Spleen (tissue), 11 donors: Measurements from ENCODE around the gene MSH3. TPM values are rescaled to one million over a fixed set of nuclear protein-coding genes. Genes with fewer than 3 reads are reported as not detected.

Source experiments
- DNase-seq: peaks from one replicate; pipeline ENCODE4 v3.0.0-alpha.2; 2020
- H3K27ac ChIP-seq, 8 donors: fragments of 200-600 bp; sonication (generic) in 7 of 8; 1 replicate in 4 of 8; 2 replicates in 4 of 8; pipeline versions ENCODE4 v1.5.0 to v1.8.0; 2016 to 2021; ENCODE audit warnings: inconsistent platforms in 4 of 8, mild to moderate bottlenecking in 4 of 8, moderate library complexity in 1 of 8
- H3K27me3 ChIP-seq, 7 donors: fragments of 200-600 bp; sonication (generic) in 6 of 7; replicated peaks in 1 of 7; 1 replicate in 4 of 7; 2 replicates in 3 of 7; pipeline versions ENCODE4 v1.5.0 to v1.8.0; 2016 to 2021; ENCODE audit warnings: inconsistent platforms in 3 of 7, mild to moderate bottlenecking in 1 of 7
- H3K36me3 ChIP-seq, 6 donors: fragments of 200-600 bp; sonication (generic) in 5 of 6; 1 replicate in 4 of 6; 2 replicates in 2 of 6; pipeline versions ENCODE4 v1.5.0 to v1.8.0; 2016 to 2021; ENCODE audit warnings: inconsistent platforms in 2 of 6
- H3K4me1 ChIP-seq, 6 donors: fragments of 200-600 bp; sonication (generic) in 5 of 6; 1 replicate in 3 of 6; 2 replicates in 3 of 6; pipeline versions ENCODE4 v1.5.0 to v1.8.0; 2016 to 2021; ENCODE audit warnings: inconsistent platforms in 3 of 6
- H3K4me3 ChIP-seq, 8 donors: fragments of 200-600 bp; sonication (generic) in 7 of 8; 1 replicate in 4 of 8; 2 replicates in 4 of 8; pipeline versions ENCODE4 v1.5.0 to v1.8.0; 2016 to 2021; ENCODE audit warnings: inconsistent platforms in 4 of 8, mild to moderate bottlenecking in 4 of 8, moderate library complexity in 2 of 8
- H3K9me3 ChIP-seq, 8 donors: fragments of 200-600 bp; sonication (generic) in 7 of 8; 1 replicate in 4 of 8; 2 replicates in 4 of 8; pipeline versions ENCODE4 v1.5.0 to v1.8.0; 2016 to 2021; ENCODE audit warnings: inconsistent platforms in 4 of 8
- CTCF ChIP-seq, 11 experiments: fragments of 200-600 bp in 7 of 11; fragments of 450-650 bp in 4 of 11; sonication (generic) in 4 of 11; IDR thresholded peaks in 8 of 11; conservative IDR thresholded peaks in 3 of 11; 1 replicate in 7 of 11; 2 replicates in 4 of 11; pipeline versions ENCODE4 v1.4.0 to v1.8.0; 2016 to 2021; ENCODE audit warnings: antibody characterized with exemption in 11 of 11, inconsistent platforms in 4 of 11, mild to moderate bottlenecking in 1 of 11
- POLR2A ChIP-seq, 3 donors: fragments of 450-650 bp; IDR thresholded peaks; one replicate each; pipeline ENCODE4 v1.5.1; 2017; ENCODE audit warnings: antibody characterized with exemption in 3 of 3, mild to moderate bottlenecking in 1 of 3
- POLR2AphosphoS5 ChIP-seq, 3 donors: sonication (generic); formaldehyde crosslinking; IDR thresholded peaks; one replicate each; pipeline ENCODE4 v1.5.1; 2017; ENCODE audit warnings: antibody characterized with exemption in 3 of 3
- WGBS, 5 donors: extraction: QIAGEN DNeasy Blood & Tissue Kit in 3 of 5; methylation state at CpG; one replicate each; pipeline versions ENCODE4 v1.1.5 to v1.1.7; 2013 to 2018; 5-methylcytosine and 5-hydroxymethylcytosine counted together
- intact Hi-C: fragments of 100-400 bp; cut with DNase I; formaldehyde crosslinking; loops from one replicate; pipeline ENCODE4 v1.15.0; 2023; ENCODE audit warnings: low total_unique reads
- polyA plus RNA-seq, 3 donors: library from polyadenylated mRNA; stranded (reverse); fragments of 200-250 nt; gene quantifications; one replicate each; pipeline ENCODE4 v1.2.1, GENCODE V29; 2013
- total RNA-seq, 7 donors: library from RNA; depleted of rRNA in 3 of 7; stranded (reverse); fragments of >200 nt in 3 of 7; fragmentation: NEBNext Ultra II Directional in 4 of 7; extraction: Animal tissue kit (Norgen Biotek cat#: 25700) in 4 of 7; gene quantifications; one replicate each; pipeline versions ENCODE4 v1.1.0 to v1.2.1, GENCODE V29; 2016 to 2021
- donor health status: healthy with polysubstance abuse.
- donor health status: DM: no; HTN: no; CAD: no; lungs with moderate emphysema.
- donor health status: DM: no; HTN: no; CAD: no.
- donor health status: Bipolar disorder and iron deficiency.
- donor health status: healthy.
- donor health status: DM: no; HTN: no; CAD: no.
- donor health status: DM: yes; HTN: yes; CAD: no.

Gene MSH3
- total and polyA plus RNA-seq, 10 donors: 2.3 to 17.0 (median 14.6) TPM

- Histone ChIP-seq H3K27me3 (no peaks in the 10 kb centered on the region), H3K4me1 (peaks cover 0 to 6% (median 0%) of the 10 kb centered on the region in 6 donors), H3K27ac (no peak overlapping the region), H3K9me3 (no peaks in the 10 kb centered on the region), H3K4me3 (no peak overlapping the region), H3K36me3 (peaks cover 0 to 86% (median 7%) of the 10 kb centered on the region in 6 donors)
- no peak for TF ChIP-seq POLR2A (IDR thresholded peaks at IDR 0.05)
- TF ChIP-seq CTCF (IDR thresholded peaks at IDR 0.05 in 8 of 11, conservative IDR thresholded peaks at IDR 0.05 in 3 of 11): no peak
- no peak for TF ChIP-seq POLR2AphosphoS5 (IDR thresholded peaks at IDR 0.05)
- intact Hi-C loops: no loop called here
- DNase-seq: no peak
- WGBS, 5 donors: 67 to 100% (median 92%) methylated on average over 1 of the region's 1 CpG
These were observed 53.2 kb downstream of the MSH3 start for GRCh38 chr5:80707645-80708044.

GRCh38 chr5:80711216-80711615, 56.8 kb downstream of the MSH3 start:
- intact Hi-C loops: loop anchor here (5.0 kb wide), 1 partner anchor 171 kb away; no protein-coding TSS in a partner anchor
- WGBS, 5 donors: 88 to 95% (median 91%) methylated on average over 5 of the region's 5 CpGs
- Histone ChIP-seq H3K4me1 (peaks cover 0 to 7% (median 0%) of the 10 kb centered on the region in 6 donors), H3K27me3 (no peaks in the 10 kb centered on the region), H3K27ac (no peak overlapping the region), H3K36me3 (peaks cover 0 to 80% (median 5%) of the 10 kb centered on the region in 6 donors), H3K9me3 (no peaks in the 10 kb centered on the region), H3K4me3 (no peak overlapping the region)
- no peak for TF ChIP-seq POLR2A (IDR thresholded peaks at IDR 0.05)
- TF ChIP-seq POLR2AphosphoS5 (IDR thresholded peaks at IDR 0.05): no peak
- TF ChIP-seq CTCF (IDR thresholded peaks at IDR 0.05 in 8 of 11, conservative IDR thresholded peaks at IDR 0.05 in 3 of 11): no peak
- no peak for DNase-seq

GRCh38 chr5:80711938-80712337, 57.5 kb downstream of the MSH3 start:
- no peak for DNase-seq
- Histone ChIP-seq H3K4me3 (no peak overlapping the region), H3K4me1 (peaks cover 0 to 7% (median 0%) of the 10 kb centered on the region in 6 donors), H3K27me3 (no peaks in the 10 kb centered on the region), H3K27ac (no peak overlapping the region), H3K36me3 (peaks cover 0 to 84% (median 5%) of the 10 kb centered on the region in 6 donors), H3K9me3 (no peaks in the 10 kb centered on the region)
- intact Hi-C loops: loop anchor here (5.0 kb wide), 1 partner anchor 170 kb away; no protein-coding TSS in a partner anchor
- TF ChIP-seq CTCF (IDR thresholded peaks at IDR 0.05 in 8 of 11, conservative IDR thresholded peaks at IDR 0.05 in 3 of 11) (peak in 5 of 11 experiments; percentile 9 to 26 (median 19)), POLR2A (IDR thresholded peaks at IDR 0.05) (no peak), POLR2AphosphoS5 (IDR thresholded peaks at IDR 0.05) (no peak)
- 95 to 99% (median 97%) methylated on average over 3 of the region's 3 CpGs for WGBS, 5 donors

- intact Hi-C loops: loop anchor here (5.0 kb wide), 1 partner anchor 169 kb away; no protein-coding TSS in a partner anchor
- TF ChIP-seq CTCF (IDR thresholded peaks at IDR 0.05 in 8 of 11, conservative IDR thresholded peaks at IDR 0.05 in 3 of 11) (no peak), POLR2A (IDR thresholded peaks at IDR 0.05) (no peak), POLR2AphosphoS5 (IDR thresholded peaks at IDR 0.05) (no peak)
- Histone ChIP-seq H3K4me1 (peaks cover 0 to 7% (median 0%) of the 10 kb centered on the region in 6 donors), H3K9me3 (no peaks in the 10 kb centered on the region), H3K27ac (no peak overlapping the region), H3K4me3 (no peak overlapping the region), H3K27me3 (no peaks in the 10 kb centered on the region), H3K36me3 (peaks cover 0 to 81% (median 3%) of the 10 kb centered on the region in 6 donors)
- DNase-seq: no peak
- WGBS, 5 donors: 92 to 98% (median 97%) methylated on average over 2 of the region's 2 CpGs
These were observed 58.5 kb downstream of the MSH3 start for GRCh38 chr5:80712919-80713318.
